ENCODE data around the gene ITIH4. TPM values are rescaled to one million over a fixed set of nuclear protein-coding genes. Genes with fewer than 3 reads are reported as not detected.

Gene ITIH4
- total RNA-seq, 1 experiment from 2014 or later = 1.7 TPM

DNA sequence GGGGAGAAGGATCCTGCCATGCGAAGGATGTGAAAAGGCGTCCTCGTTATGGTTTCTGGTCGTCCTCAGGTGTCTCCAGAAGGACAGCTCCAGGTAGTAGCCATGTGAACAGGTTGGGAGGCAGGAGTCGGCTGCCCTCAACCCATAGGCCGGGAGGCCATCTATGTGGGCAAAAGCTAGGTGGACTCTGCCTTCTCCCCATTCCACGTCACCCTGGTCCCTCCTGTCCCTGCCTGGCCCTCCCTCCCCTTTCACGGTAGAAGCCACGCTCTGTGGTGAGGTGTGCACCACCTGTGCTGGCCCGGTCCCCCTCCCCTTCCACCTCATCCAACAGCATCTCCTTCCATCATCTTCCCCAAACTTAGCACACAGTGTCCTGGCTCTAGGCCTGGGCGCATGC, 19.5 kb downstream of the ITIH4 start:
- no peak for DNase-seq (ENCODE audit: low spot score)
- Histone ChIP-seq H3K27ac (ENCODE audit: low read depth, low read length, poor library complexity, severe bottlenecking) (no peak overlapping the region), H3K36me3 (ENCODE audit: insufficient read depth, low read length, poor library complexity, severe bottlenecking) (no peaks in the 10 kb centered on the region), H3K4me3 (ENCODE audit: low read depth, low read length, poor library complexity, severe bottlenecking) (no peak overlapping the region), H3K9me3 (ENCODE audit: low read depth, low read length, poor library complexity, severe bottlenecking) (no peaks in the 10 kb centered on the region), H3K27me3 (replicated peaks; ENCODE audit: insufficient read depth, low read depth, low read length, poor library complexity) (no peaks in the 10 kb centered on the region), H3K4me1 (ENCODE audit: insufficient read depth, low read length, poor library complexity, severe bottlenecking) (no peaks in the 10 kb centered on the region)
- ChIA-PET POLR2A (ENCODE audit: low non-redundant PET) (no interaction called here), CTCF (no interaction called here)
- intact Hi-C loops (cut with micrococcal nuclease; ENCODE audit: unreplicated experiment) = no loop called here
- no peak for TF ChIP-seq EZH2 (IDR thresholded peaks at IDR 0.05; ENCODE audit: borderline replicate concordance, low read depth, low read length, poor library complexity, severe bottlenecking)
- TF ChIP-seq, protein P1, sequence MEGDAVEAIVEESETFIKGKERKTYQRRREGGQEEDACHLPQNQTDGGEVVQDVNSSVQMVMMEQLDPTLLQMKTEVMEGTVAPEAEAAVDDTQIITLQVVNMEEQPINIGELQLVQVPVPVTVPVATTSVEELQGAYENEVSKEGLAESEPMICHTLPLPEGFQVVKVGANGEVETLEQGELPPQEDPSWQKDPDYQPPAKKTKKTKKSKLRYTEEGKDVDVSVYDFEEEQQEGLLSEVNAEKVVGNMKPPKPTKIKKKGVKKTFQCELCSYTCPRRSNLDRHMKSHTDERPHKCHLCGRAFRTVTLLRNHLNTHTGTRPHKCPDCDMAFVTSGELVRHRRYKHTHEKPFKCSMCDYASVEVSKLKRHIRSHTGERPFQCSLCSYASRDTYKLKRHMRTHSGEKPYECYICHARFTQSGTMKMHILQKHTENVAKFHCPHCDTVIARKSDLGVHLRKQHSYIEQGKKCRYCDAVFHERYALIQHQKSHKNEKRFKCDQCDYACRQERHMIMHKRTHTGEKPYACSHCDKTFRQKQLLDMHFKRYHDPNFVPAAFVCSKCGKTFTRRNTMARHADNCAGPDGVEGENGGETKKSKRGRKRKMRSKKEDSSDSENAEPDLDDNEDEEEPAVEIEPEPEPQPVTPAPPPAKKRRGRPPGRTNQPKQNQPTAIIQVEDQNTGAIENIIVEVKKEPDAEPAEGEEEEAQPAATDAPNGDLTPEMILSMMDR (conservative IDR thresholded peaks at IDR 0.05; ENCODE audit: low read depth, low read length) = no peak
- no TSS peak for BruUV-seq (replicated peaks)

DNA sequence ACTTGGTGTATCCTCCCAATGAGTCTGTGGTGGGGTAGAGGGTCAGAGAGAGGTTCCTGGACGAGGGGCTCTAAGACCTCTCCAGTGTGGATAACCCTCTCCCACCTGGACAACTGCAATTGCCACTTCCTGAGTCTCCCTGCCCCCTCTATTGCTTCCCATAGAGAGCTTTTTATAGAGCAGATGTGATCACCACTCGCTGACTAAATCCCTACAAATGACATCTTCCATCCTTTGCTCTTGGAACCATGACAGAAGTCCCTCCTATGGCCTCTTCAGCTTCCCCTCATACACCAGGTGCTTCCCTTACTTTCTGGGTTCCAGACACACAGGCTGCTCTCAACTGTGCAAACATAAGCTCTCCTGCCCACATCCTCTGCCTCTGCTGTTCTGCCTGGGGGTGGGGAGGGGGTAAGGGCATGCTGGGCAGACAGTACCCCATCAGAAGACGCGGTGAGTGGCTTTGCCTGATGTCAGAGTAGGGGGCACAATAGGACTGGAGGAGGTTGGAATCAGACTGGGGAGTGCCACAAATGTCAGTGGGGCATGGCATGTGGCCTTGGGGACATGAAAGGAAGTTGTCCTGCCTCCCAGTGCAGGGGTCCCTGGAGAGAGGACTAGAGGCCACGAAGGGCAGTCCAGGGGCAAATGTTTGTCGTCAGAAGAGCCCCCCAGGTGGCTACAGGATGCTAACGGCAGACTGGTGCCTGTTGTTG, 20.7 kb downstream of the ITIH4 start:
- intact Hi-C loops (cut with micrococcal nuclease; ENCODE audit: unreplicated experiment) = no loop called here
- DNase-seq (ENCODE audit: low spot score) = no peak
- Histone ChIP-seq H3K9me3 (ENCODE audit: low read depth, low read length, poor library complexity, severe bottlenecking) (no peaks in the 10 kb centered on the region), H3K27ac (ENCODE audit: low read depth, low read length, poor library complexity, severe bottlenecking) (no peak overlapping the region), H3K4me1 (ENCODE audit: insufficient read depth, low read length, poor library complexity, severe bottlenecking) (no peaks in the 10 kb centered on the region), H3K27me3 (replicated peaks; ENCODE audit: insufficient read depth, low read depth, low read length, poor library complexity) (no peaks in the 10 kb centered on the region), H3K4me3 (ENCODE audit: low read depth, low read length, poor library complexity, severe bottlenecking) (no peak overlapping the region), H3K36me3 (ENCODE audit: insufficient read depth, low read length, poor library complexity, severe bottlenecking) (no peaks in the 10 kb centered on the region)
- BruUV-seq (replicated peaks) = no TSS peak
- CTCF ChIA-PET = no interaction called here
- POLR2A ChIA-PET (ENCODE audit: low non-redundant PET) = no interaction called here
- no peak for TF ChIP-seq EZH2 (IDR thresholded peaks at IDR 0.05; ENCODE audit: borderline replicate concordance, low read depth, low read length, poor library complexity, severe bottlenecking)
- TF ChIP-seq, protein P1 (conservative IDR thresholded peaks at IDR 0.05; ENCODE audit: low read depth, low read length) = no peak

DNA sequence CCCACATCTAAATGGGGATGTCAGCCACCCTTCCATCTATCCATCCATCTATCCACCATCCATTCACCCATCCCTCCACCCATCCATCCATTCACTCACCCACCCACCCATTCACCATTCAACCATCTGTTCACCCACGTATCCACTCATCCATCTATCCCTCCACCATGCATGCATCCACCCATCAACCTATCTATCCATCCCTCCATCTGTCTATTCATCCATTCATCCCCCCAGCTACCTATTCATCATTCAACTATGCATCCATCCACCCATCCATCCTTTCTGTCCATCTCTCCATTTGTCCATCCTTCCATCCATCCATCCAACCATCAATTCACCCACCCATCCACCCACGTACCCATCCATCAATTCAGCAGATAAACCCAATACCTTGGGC, 21.3 kb downstream of the ITIH4 start:
- intact Hi-C loops (cut with micrococcal nuclease; ENCODE audit: unreplicated experiment) = no loop called here
- Histone ChIP-seq H3K27ac (ENCODE audit: low read depth, low read length, poor library complexity, severe bottlenecking) (no peak overlapping the region), H3K9me3 (ENCODE audit: low read depth, low read length, poor library complexity, severe bottlenecking) (no peaks in the 10 kb centered on the region), H3K4me1 (ENCODE audit: insufficient read depth, low read length, poor library complexity, severe bottlenecking) (no peaks in the 10 kb centered on the region), H3K27me3 (replicated peaks; ENCODE audit: insufficient read depth, low read depth, low read length, poor library complexity) (no peaks in the 10 kb centered on the region), H3K36me3 (ENCODE audit: insufficient read depth, low read length, poor library complexity, severe bottlenecking) (no peaks in the 10 kb centered on the region), H3K4me3 (ENCODE audit: low read depth, low read length, poor library complexity, severe bottlenecking) (no peak overlapping the region)
- TF ChIP-seq, protein P1 (conservative IDR thresholded peaks at IDR 0.05; ENCODE audit: low read depth, low read length) = no peak
- no peak for TF ChIP-seq EZH2 (IDR thresholded peaks at IDR 0.05; ENCODE audit: borderline replicate concordance, low read depth, low read length, poor library complexity, severe bottlenecking)
- POLR2A ChIA-PET (ENCODE audit: low non-redundant PET) = no interaction called here
- CTCF ChIA-PET = no interaction called here
- no peak for DNase-seq (ENCODE audit: low spot score)
- BruUV-seq (replicated peaks) = no TSS peak
